Mucosa of descending colon (tissue), 3 donors: ENCODE data around the gene WNT9A. TPM values are rescaled to one million over a fixed set of nuclear protein-coding genes. Genes with fewer than 3 reads are reported as not detected.

Source experiments
- ATAC-seq: fragments of 200-7000 bp; cut with Tn5 transposase; one replicate; pipeline ENCODE4 v1.9.1; 2020; ENCODE audit warnings: mild to moderate bottlenecking, moderate library complexity
- DNase-seq, 3 donors: peaks; one replicate each; pipeline ENCODE4 v3.0.0-alpha.2; 2020
- H3K36me3 ChIP-seq: fragments of 200-600 bp; one replicate; pipeline ENCODE4 v1.8.0; 2021; ENCODE audit warnings: low read depth, mild to moderate bottlenecking
- H3K4me1 ChIP-seq: fragments of 200-600 bp; one replicate; pipeline ENCODE4 v1.8.0; 2021; ENCODE audit warnings: low read depth, mild to moderate bottlenecking
- H3K4me3 ChIP-seq: fragments of 200-600 bp; one replicate; pipeline ENCODE4 v1.8.0; 2021; ENCODE audit warnings: mild to moderate bottlenecking
- H3K9me3 ChIP-seq: fragments of 200-600 bp; one replicate; pipeline ENCODE4 v1.8.0; 2021; ENCODE audit warnings: mild to moderate bottlenecking
- intact Hi-C, 2 donors: fragments of 100-400 bp; cut with DNase I in 1 of 2; cut with micrococcal nuclease in 1 of 2; formaldehyde crosslinking; loops; one replicate each; pipeline versions ENCODE4 v1.11.0 to v1.11.1; 2022; cut with DNase I, micrococcal nuclease
- total RNA-seq, 3 donors: library from RNA; stranded (reverse); fragmentation: NEBNext Ultra II Directional in 2 of 3; extraction: Animal tissue kit (Norgen Biotek cat#: 25700) in 2 of 3; gene quantifications; one replicate each; pipeline versions ENCODE4 v1.2.1 to v1.2.4, GENCODE V29; 2021 to 2023
- TF ChIP-seq, protein P1 (sequence below): fragments of 200-600 bp; IDR thresholded peaks from one replicate; pipeline ENCODE4 v1.8.0; 2022; ENCODE audit warnings: antibody characterized with exemption, mild to moderate bottlenecking
- donor health status: DM: no; HTN: no; CAD: no; lungs with moderate emphysema.
- donor health status: DM: no; HTN: no; CAD: no.
- donor health status: DM: no; HTN: yes; CAD: no.

The WNT9A gene
- total RNA-seq, 3 donors from 2014 or later, result 1.7 to 12.7 (median 2.4) TPM

- no peak for ATAC-seq
- Histone ChIP-seq H3K4me3 (no peak overlapping the region), H3K9me3 (no peaks in the 10 kb centered on the region), H3K36me3 (no peaks in the 10 kb centered on the region), H3K4me1 (peaks cover 21% of the 10 kb centered on the region)
- peak in 1 of 3 donors; percentile 40 for DNase-seq
- TF ChIP-seq, protein P1, sequence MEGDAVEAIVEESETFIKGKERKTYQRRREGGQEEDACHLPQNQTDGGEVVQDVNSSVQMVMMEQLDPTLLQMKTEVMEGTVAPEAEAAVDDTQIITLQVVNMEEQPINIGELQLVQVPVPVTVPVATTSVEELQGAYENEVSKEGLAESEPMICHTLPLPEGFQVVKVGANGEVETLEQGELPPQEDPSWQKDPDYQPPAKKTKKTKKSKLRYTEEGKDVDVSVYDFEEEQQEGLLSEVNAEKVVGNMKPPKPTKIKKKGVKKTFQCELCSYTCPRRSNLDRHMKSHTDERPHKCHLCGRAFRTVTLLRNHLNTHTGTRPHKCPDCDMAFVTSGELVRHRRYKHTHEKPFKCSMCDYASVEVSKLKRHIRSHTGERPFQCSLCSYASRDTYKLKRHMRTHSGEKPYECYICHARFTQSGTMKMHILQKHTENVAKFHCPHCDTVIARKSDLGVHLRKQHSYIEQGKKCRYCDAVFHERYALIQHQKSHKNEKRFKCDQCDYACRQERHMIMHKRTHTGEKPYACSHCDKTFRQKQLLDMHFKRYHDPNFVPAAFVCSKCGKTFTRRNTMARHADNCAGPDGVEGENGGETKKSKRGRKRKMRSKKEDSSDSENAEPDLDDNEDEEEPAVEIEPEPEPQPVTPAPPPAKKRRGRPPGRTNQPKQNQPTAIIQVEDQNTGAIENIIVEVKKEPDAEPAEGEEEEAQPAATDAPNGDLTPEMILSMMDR, result no peak
- intact Hi-C loops, result loop anchor here in 1 of 2 donors (10.0 kb wide), 1 partner anchor 187 kb away; no protein-coding TSS in a partner anchor
Observed at GRCh38 chr1:227942021-227942715, 5.6 kb downstream of the WNT9A start.

GRCh38 chr1:227941509-227942020 lies 6.2 kb downstream of the WNT9A start:
- ATAC-seq, result no peak
- H3K36me3 ChIP-seq, result no peaks in the 10 kb centered on the region
- H3K4me1 ChIP-seq, result peaks cover 15% of the 10 kb centered on the region
- intact Hi-C loops, result loop anchor here in 1 of 2 donors (10.0 kb wide), 1 partner anchor 187 kb away; no protein-coding TSS in a partner anchor
- no peak overlapping the region for H3K4me3 ChIP-seq
- DNase-seq, result peak in 2 of 3 donors; percentile 13 to 37
- no peaks in the 10 kb centered on the region for H3K9me3 ChIP-seq
- TF ChIP-seq, protein P1, result no peak

DNA sequence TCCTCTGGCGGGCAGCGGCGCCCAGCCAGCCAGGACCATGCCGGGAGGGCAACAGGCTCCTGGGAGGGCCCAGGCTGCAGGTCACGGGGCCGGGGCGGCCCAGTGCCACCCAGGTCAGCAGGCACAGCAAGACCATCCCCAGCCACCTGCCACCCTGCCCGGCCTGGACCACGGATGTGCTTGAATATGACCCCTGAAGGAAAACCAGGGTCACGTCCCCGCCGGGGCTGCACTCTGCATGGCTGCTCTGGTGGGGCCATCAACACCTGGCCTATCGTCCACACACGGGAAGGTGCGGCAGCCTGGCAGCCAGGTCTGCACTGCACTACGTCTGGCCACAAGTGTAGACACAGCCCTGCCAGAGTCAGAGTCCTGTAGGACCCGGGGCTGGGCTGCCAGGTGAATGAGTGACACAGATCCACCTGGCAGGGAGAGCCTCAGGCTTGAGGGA lies 6.9 kb downstream of the WNT9A start:
- intact Hi-C loops, result loop anchor here in 1 of 2 donors (10.0 kb wide), 1 partner anchor 186 kb away; no protein-coding TSS in a partner anchor
- ATAC-seq (no peak), DNase-seq (peak in 2 of 3 donors; percentile 4 to 45)
- Histone ChIP-seq H3K36me3 (no peaks in the 10 kb centered on the region), H3K4me3 (no peak overlapping the region), H3K9me3 (no peaks in the 10 kb centered on the region), H3K4me1 (peaks cover 7% of the 10 kb centered on the region)
- TF ChIP-seq, protein P1, result no peak

DNA sequence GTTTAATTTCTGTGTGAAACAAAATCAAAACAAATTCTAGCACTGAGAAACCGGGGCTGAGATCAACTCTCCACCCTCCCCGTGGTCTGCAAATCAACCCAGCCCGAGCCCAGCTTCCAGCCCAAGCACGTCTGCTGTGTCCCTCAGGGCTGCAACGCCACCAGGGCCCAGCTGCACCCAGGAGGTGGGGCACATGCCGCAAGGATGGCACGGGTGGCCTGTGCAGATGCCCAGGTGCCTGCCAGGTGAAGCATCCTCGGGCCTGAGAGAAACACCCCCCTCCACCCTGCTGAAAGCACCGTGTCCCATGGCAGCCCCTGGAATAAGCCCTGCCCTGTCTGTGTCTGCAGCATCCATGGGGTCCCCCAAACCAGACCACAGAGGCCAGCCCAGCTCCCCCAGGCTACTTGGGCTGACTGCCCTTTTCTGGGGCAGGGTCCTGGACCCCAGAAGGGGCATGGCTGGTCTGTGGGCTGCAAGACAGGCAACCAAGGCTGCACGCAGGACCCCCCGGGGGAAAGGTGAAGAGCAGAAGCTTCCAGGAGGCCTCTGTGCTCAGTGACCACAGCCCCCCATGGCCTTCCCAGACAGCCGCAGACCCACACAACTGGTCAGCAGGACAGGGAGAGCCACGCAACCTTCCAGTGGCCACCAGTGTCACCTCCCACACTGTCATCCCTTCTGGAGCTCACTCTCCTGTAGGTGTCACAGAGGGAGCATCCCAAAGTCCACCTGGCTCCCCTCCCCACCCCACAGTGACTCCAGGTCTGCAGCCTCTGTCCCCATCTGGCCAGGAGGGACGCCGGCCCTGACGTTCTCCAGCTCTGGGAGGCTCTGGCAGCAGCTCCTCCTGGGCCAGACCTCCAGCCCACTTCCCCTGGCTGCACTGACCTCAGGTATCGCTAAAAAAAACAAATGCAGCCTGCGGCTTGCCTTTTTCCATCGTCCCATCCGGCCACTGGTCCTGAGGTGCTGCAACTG lies 7.7 kb downstream of the WNT9A start:
- DNase-seq, result peak in 2 of 3 donors; percentile 22 to 44
- no peaks in the 10 kb centered on the region for H3K36me3 ChIP-seq
- H3K9me3 ChIP-seq, result no peaks in the 10 kb centered on the region
- intact Hi-C loops, result loop anchor here in 1 of 2 donors (10.0 kb wide), 1 partner anchor 185 kb away; no protein-coding TSS in a partner anchor
- no peak overlapping the region for H3K4me3 ChIP-seq
- H3K4me1 ChIP-seq, result no peaks in the 10 kb centered on the region
- TF ChIP-seq, protein P1, result no peak
- no peak for ATAC-seq
